ENCODE measurements around the gene SP140.

SP140 gene

DNA sequence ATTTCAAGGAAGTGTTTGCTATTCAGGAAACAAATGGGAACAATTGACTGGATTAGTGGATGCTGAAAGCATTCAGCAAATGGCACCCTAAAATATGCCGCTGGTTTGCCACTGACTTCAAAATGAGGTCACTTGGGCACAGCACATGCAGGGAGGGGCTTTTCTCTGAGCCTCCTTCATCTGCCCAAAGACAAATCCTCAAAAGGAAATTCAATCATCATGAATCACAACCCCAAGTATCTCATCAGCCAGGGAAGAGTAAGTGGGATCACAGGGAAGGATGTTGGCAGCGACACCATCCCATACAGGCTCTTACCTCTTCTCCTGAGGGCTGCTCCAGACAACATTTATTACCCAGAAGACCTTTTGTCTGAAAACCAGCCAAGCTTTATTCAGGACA, 87.1 kb downstream of the SP140 start:
- H3K4me3 ChIP-seq (ENCODE audit: low read depth, low read length): no peak overlapping the region
- TF ChIP-seq CTCF (IDR thresholded peaks at IDR 0.05; ENCODE audit: low read depth, low read length): no peak

- H3K4me3 ChIP-seq (ENCODE audit: low read depth, low read length): no peak overlapping the region
- TF ChIP-seq CTCF (IDR thresholded peaks at IDR 0.05; ENCODE audit: low read depth, low read length): no peak
These were observed 91.8 kb downstream of the SP140 start for GRCh38 chr2:230317366-230317765.

GRCh38 chr2:230318190-230319121, 92.9 kb downstream of the SP140 start:
- TF ChIP-seq CTCF (IDR thresholded peaks at IDR 0.05; ENCODE audit: low read depth, low read length): no peak
- no peak overlapping the region for H3K4me3 ChIP-seq (ENCODE audit: low read depth, low read length)

DNA sequence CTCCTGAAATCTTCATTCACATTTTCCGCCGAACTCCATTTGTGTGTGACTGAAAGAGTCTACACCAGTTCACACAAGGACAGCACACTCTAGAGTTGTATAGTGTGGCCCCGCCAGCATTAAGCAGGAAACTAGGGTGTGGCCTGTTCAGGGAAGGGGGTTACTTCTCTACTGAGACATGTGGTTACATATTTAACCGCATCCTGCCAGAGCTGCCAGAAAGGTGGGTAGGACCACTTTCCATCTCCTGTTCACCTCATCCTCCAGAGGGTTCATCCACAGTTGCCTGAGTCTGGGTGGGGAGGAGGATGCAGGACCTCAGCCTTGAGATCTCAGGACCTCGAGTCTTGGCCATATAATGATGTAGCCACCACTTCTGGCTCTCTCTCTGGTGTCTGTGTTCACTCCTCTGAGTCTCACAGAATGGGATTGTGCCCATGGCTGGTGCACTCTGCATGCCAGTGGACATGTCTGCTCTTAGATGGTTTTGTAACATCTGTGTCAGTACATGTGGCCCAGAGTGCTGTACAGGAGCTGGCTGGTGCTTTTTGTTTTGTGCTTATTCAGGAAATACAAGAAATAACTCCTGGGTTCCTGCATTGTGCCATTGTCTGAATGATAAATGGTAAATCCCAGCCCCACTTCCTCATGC, 93.8 kb downstream of the SP140 start:
- no peak overlapping the region for H3K4me3 ChIP-seq (ENCODE audit: low read depth, low read length)
- TF ChIP-seq CTCF (IDR thresholded peaks at IDR 0.05; ENCODE audit: low read depth, low read length): no peak

DNA sequence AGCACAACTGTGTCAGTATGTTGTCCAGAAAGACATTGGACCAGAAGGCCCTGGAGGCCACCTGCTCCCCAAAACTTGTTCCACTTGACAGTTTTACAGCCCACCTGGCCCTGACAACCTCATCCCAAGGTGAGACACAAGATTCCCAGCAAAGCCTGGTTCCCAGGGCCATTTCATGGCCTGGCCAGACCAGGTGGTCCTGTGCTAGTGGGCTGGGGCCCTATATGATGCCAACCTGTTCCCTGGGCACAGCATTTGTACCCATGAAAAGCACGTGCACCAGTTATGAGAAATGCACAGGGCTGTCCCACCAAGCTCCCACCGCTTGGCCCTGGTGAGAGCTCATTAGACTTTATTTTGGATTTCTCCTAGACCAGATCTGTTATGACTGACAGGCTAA, 95.5 kb downstream of the SP140 start:
- no peak overlapping the region for H3K4me3 ChIP-seq (ENCODE audit: low read depth, low read length)
- TF ChIP-seq CTCF (IDR thresholded peaks at IDR 0.05; ENCODE audit: low read depth, low read length): no peak

- TF ChIP-seq CTCF (IDR thresholded peaks at IDR 0.05; ENCODE audit: low read depth, low read length): no peak
- no peak overlapping the region for H3K4me3 ChIP-seq (ENCODE audit: low read depth, low read length)
These were observed 97.2 kb downstream of the SP140 start for GRCh38 chr2:230322561-230323384.

All from WI38 (cell line).